ENCODE measurements around the gene ECE2. TPM values are rescaled to one million over a fixed set of nuclear protein-coding genes. Genes with fewer than 3 reads are reported as not detected.

The ECE2 gene
- total and polyA plus RNA-seq, 10 donors, result not detected

DNA sequence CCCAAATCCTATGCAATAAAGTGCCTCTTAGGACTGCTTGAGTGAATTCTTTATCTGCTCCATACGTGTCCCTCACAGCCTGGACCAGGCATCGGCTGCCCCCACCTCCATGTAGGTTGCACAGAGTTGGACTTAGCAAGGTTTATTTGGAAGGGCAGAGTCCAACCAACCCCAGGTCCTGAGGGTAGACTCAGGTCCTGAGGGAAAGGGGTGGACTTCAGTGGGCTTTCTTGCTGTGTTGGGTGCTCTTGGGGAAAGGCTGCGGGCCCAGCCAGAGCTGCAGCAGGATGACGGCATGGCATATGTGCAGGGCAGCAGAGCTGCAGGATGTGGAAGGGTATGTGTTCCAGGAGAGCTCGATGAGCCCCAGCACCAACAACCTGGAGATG lies 33.5 kb upstream of the ECE2 start:
- H3K27ac ChIP-seq, result no peak overlapping the region
- intact Hi-C loops (cut with DNase I; ENCODE audit: low total_unique reads), result loop anchor here (10.0 kb wide), 1 partner anchor 87 kb away; the partner anchor contains the start of gene DVL3
- peaks cover 0 to 26% (median 11%) of the 10 kb centered on the region in 6 donors for H3K4me1 ChIP-seq
- DNase-seq, result peak; percentile 45
- WGBS, 5 donors, result 63 to 99% (median 88%) methylated on average over 5 of the region's 5 CpGs
- no peaks in the 10 kb centered on the region for H3K27me3 ChIP-seq (replicated peaks in 1 of 7)
- no peaks in the 10 kb centered on the region for H3K9me3 ChIP-seq
- TF ChIP-seq POLR2AphosphoS5 (IDR thresholded peaks at IDR 0.05), result no peak
- no peak for TF ChIP-seq POLR2A (IDR thresholded peaks at IDR 0.05)
- TF ChIP-seq, protein P1, sequence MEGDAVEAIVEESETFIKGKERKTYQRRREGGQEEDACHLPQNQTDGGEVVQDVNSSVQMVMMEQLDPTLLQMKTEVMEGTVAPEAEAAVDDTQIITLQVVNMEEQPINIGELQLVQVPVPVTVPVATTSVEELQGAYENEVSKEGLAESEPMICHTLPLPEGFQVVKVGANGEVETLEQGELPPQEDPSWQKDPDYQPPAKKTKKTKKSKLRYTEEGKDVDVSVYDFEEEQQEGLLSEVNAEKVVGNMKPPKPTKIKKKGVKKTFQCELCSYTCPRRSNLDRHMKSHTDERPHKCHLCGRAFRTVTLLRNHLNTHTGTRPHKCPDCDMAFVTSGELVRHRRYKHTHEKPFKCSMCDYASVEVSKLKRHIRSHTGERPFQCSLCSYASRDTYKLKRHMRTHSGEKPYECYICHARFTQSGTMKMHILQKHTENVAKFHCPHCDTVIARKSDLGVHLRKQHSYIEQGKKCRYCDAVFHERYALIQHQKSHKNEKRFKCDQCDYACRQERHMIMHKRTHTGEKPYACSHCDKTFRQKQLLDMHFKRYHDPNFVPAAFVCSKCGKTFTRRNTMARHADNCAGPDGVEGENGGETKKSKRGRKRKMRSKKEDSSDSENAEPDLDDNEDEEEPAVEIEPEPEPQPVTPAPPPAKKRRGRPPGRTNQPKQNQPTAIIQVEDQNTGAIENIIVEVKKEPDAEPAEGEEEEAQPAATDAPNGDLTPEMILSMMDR (IDR thresholded peaks at IDR 0.05 in 8 of 11, conservative IDR thresholded peaks at IDR 0.05 in 3 of 11), result no peak
- H3K36me3 ChIP-seq, result peaks cover 0 to 51% (median 37%) of the 10 kb centered on the region in 6 donors
- H3K4me3 ChIP-seq, result no peak overlapping the region

DNA sequence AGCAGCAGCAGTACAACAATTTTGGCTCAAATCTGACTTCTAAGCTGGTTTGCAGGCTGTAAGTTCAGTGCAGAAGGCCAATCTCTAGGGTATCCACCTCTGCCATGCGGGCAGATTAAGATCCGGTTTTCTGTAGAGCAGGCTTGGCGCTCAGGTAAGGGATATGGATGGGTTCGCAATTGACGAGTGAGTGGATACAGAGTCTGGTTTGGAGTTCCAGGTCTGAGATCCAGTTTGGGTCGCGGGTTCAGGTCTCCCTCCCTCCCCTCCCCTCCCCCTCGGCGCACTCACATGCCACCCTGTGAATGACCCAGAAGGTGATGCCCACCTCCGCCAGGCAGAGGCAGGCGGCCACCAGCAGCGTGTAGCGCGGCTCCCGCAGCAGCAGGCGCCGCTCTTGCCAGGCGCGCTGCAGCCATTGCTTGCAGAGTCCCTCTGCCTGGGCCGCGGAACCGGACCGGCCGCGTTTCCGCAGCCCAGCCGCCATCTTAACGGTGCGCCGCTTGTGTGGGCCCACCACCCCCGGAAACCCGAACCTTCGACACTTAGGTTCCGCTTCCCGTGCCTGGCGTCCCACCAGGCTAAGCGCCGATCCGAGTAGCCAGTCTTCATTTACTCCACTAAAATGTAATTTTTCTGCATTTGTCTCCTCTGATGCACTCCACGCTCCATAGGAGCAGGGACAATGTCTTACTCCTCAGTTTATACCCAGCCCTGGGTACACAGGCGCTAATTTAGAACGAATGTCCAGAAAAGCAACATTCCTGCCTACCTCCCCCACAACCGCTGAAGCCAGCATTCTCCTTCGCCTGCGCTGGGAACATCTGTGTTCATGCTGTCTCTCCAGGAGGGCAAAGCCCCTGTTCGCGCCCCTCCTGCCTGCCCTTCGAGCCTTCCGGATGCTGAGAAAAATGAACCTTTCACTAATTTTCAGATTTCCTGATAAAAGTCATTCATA lies 27.1 kb upstream of the ECE2 start, which contains the start of gene ALG3:
Gene ALG3 (minus strand): TSS at position 509 of the 958 bp plus-strand sequence. CDS start 22 bp downstream, at position 487.
- Histone ChIP-seq H3K4me3 (peak within 1 kb of the TSS; percentile 79 to 100 (median 96)), H3K36me3 (peaks cover 0 to 25% (median 20%) of the 10 kb centered on the region in 6 donors), H3K4me1 (peaks cover 4 to 44% (median 26%) of the 10 kb centered on the region in 6 donors), H3K27ac (peak within 1 kb of the TSS; percentile 73 to 93 (median 86)), H3K27me3 (replicated peaks in 1 of 7) (no peaks in the 10 kb centered on the region), H3K9me3 (no peaks in the 10 kb centered on the region)
- peak; percentile 94 for DNase-seq
- WGBS, 5 donors, result 0 to 1% (median 1%) methylated on average over 36 to 49 of the region's 49 CpGs
- intact Hi-C loops (cut with DNase I; ENCODE audit: low total_unique reads), result loop anchor here (10.0 kb wide), 1 partner anchor 94 kb away; the partner anchor contains the start of gene DVL3
- TF ChIP-seq, protein P1 (IDR thresholded peaks at IDR 0.05 in 8 of 11, conservative IDR thresholded peaks at IDR 0.05 in 3 of 11), result peak in 1 of 11 experiments; percentile 5
- TF ChIP-seq POLR2AphosphoS5 (IDR thresholded peaks at IDR 0.05) (peak; percentile 88 to 92 (median 89)), POLR2A (IDR thresholded peaks at IDR 0.05) (peak in 2 of 3 donors; percentile 50 to 73)

DNA sequence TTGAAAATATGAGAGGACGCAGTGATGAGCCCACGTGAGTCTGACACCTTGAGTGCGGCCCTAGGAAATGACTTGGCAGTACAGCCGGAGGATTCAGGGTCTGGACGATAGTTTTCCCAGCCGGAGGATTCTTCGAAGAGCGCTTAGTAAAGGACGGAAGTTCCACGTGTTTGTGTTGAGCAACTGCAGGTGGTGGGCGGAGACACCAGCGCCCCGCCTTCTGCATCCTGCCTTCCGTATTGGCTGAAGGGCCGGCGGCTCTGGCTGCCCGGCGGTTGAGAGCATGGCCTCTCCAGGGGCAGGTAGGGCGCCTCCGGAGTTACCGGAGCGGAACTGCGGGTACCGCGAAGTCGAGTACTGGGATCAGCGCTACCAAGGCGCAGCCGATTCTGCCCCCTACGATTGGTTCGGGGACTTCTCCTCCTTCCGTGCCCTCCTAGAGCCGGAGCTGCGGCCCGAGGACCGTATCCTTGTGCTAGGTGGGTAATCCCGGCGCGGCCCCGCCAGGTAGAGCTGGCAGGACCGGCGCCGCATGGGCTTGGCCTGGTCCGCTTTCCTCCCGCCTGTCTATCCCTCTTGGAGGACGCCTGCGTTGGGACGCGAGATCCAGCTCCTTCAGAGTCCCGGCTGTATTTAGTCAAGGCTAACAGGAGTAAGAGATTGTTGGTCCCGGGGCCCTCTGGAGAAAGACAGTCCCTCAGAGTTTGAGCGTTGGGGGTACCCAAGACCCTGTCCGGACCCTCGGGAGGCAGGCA lies 26.2 kb upstream of the ECE2 start, which contains the start of gene EEF1AKMT4:
Gene EEF1AKMT4 (plus strand): TSS at position 261 of the 755 bp plus-strand sequence. CDS start 23 bp downstream, at position 284.
- Histone ChIP-seq H3K4me3 (peak within 1 kb of the TSS; percentile 79 to 100 (median 96)), H3K4me1 (peaks cover 4 to 44% (median 26%) of the 10 kb centered on the region in 6 donors), H3K27ac (peak within 1 kb of the TSS; percentile 73 to 93 (median 86)), H3K27me3 (replicated peaks in 1 of 7) (no peaks in the 10 kb centered on the region), H3K36me3 (peaks cover 0 to 16% (median 11%) of the 10 kb centered on the region in 6 donors), H3K9me3 (no peaks in the 10 kb centered on the region)
- intact Hi-C loops (cut with DNase I; ENCODE audit: low total_unique reads), result loop anchor here (10.0 kb wide), 2 partner anchors 95 to 365 kb away; partner anchors contain the start of genes DVL3 and PARL
- no peak for TF ChIP-seq POLR2A (IDR thresholded peaks at IDR 0.05)
- TF ChIP-seq, protein P1 (IDR thresholded peaks at IDR 0.05 in 8 of 11, conservative IDR thresholded peaks at IDR 0.05 in 3 of 11), result peak in 7 of 11 experiments; percentile 35 to 62 (median 47)
- TF ChIP-seq POLR2AphosphoS5 (IDR thresholded peaks at IDR 0.05), result peak; percentile 66 to 81 (median 81)
- 0% methylated on average over 50 to 54 of the region's 54 CpGs for WGBS, 5 donors
- DNase-seq, result peak; percentile 98
